ENCODE results near the gene FTO. TPM values are rescaled to one million over a fixed set of nuclear protein-coding genes. Genes with fewer than 3 reads are reported as not detected.

FTO gene
- total and polyA plus RNA-seq, 2 of the 13 experiments (the other 11 are each of a cell fraction or from before 2014, with no cell fraction given), result 41.6 to 55.8 TPM

DNA sequence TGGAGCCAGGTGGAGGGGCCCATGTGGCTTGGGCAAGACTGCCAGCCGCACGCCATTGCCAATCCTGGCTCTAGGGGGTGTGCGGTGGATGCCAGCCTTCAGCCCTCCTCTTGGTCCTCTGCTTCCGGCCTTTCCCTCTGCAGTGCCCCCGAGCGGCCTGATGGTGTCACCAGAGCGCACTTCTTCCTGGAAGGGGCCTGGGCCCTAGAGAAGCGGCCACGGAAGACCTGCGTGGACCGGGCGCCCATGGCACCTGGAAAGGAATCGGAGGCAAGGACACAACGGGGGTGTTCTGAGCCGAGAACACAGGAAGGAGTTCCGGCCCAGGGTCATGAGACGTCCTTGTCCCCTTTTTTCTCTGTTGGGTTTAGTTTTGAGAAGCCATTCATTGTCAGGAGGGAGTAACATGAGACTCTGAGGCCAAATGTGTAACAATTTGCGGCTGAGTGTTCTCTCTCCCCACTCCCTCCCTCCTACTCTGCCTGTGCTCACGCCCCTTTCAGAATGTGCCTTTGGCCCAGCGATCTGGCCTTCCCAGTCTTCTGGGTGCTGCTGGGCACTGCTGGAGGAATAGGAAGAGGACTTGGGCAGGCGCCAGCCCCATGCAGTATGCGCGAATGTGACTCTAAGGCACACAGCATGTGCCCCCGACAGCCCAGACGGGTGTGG is 489.8 kb downstream of the FTO start:
- ATAC-seq, result peak; percentile 95
- H3K9ac ChIP-seq (ENCODE audit: insufficient read depth, low read depth, low read length), result no peak overlapping the region
- no TSS peak for BruUV-seq (replicated peaks)
- TF ChIP-seq TBX2 (CRISPR knock-in tag; IDR thresholded peaks at IDR 0.05; ENCODE audit: borderline replicate concordance) (0 out of 2 replicates have a peak, but pooled peaks have one; percentile 36), CEBPZ (IDR thresholded peaks at IDR 0.05; ENCODE audit: low read length) (no peak), ATF7-NPFF (CRISPR knock-in tag; IDR thresholded peaks at IDR 0.05; ENCODE audit: low read depth) (no peak), ZNF441 (CRISPR knock-in tag; IDR thresholded peaks at IDR 0.05; ENCODE audit: borderline replicate concordance) (no peak), TAF15 (IDR thresholded peaks at IDR 0.05; ENCODE audit: low read depth, low read length, poor library complexity, severe bottlenecking) (no peak), MXI1 (IDR thresholded peaks at IDR 0.05; ENCODE audit: borderline replicate concordance, low read depth, low read length) (no peak), ARID3A (IDR thresholded peaks at IDR 0.05; ENCODE audit: low read depth, low read length) (no peak), ZNF776 (CRISPR knock-in tag; IDR thresholded peaks at IDR 0.05) (no peak), MAFK (conservative IDR thresholded peaks at IDR 0.05 in 1 of 2, IDR thresholded peaks at IDR 0.05 in 1 of 2; ENCODE audit: low read length in 2 of 2) (no peak), ZBTB38 (CRISPR knock-in tag; IDR thresholded peaks at IDR 0.05) (peak; percentile 92), NPAS2 (CRISPR knock-in tag; IDR thresholded peaks at IDR 0.05; ENCODE audit: borderline replicate concordance) (no peak), SAP130 (CRISPR knock-in tag; IDR thresholded peaks at IDR 0.05; ENCODE audit: low read depth) (peak; percentile 16; the same call in 1 of the 2 replicates), HES4 (CRISPR knock-in tag; IDR thresholded peaks at IDR 0.05; ENCODE audit: borderline replicate concordance) (no peak), HOXA3 (CRISPR knock-in tag; IDR thresholded peaks at IDR 0.05) (peak; percentile 13; the same call in 1 of the 2 replicates), ZNF788 (CRISPR knock-in tag; IDR thresholded peaks at IDR 0.05; ENCODE audit: borderline replicate concordance) (no peak), TCF7L2 (IDR thresholded peaks at IDR 0.05; ENCODE audit: low read depth, low read length) (no peak), ZNF143 (CRISPR knock-in tag; IDR thresholded peaks at IDR 0.05) (no peak), SP4 (CRISPR knock-in tag; IDR thresholded peaks at IDR 0.05) (0 out of 2 replicates have a peak, but pooled peaks have one; percentile 23), EHMT2 (IDR thresholded peaks at IDR 0.05; ENCODE audit: borderline replicate concordance, low read depth, low read length) (no peak), JUNB (CRISPR knock-in tag; IDR thresholded peaks at IDR 0.05; ENCODE audit: borderline replicate concordance) (no peak)

More for the DNA sequence above, 489.8 kb downstream of the FTO start:
- DNase-seq (ENCODE audit: low spot score) (peak; percentile 58), FAIRE-seq (no peak)
- WGBS (ENCODE audit: low lambda C conversion rate), result 65% methylated on average over 20 of the region's 25 CpGs
- Histone ChIP-seq H3K4me2 (ENCODE audit: low read depth, low read length) (peak overlapping the region; percentile 23; the same call in 1 of the 2 replicates), H3K36me3 (replicated peaks in 1 of 2; ENCODE audit: control insufficient read depth in 1 of 2, insufficient read depth in 2 of 2, low read length in 2 of 2) (no peaks in the 10 kb centered on the region), H3K9me3 (ENCODE audit: low read length) (0 out of 2 replicates have a peak, but pooled peaks cover 5% of the 10 kb centered on the region), H3K27ac (ENCODE audit: extremely low read length, insufficient read depth, low read length) (no peak overlapping the region), H4K20me1 (ENCODE audit: insufficient read depth, low read length) (no peaks in the 10 kb centered on the region), H3K27me3 (ENCODE audit: control insufficient read depth in 1 of 2, insufficient read depth in 2 of 2, low read length in 2 of 2) (no peaks in the 10 kb centered on the region), H3K4me1 (ENCODE audit: insufficient read depth, low read length) (peaks cover 28% of the 10 kb centered on the region), H3K79me2 (ENCODE audit: insufficient read depth, low read length) (no peaks in the 10 kb centered on the region), H3K4me3 (replicated peaks in 1 of 3; ENCODE audit: insufficient read depth in 1 of 3, low read depth in 2 of 3, low read length in 3 of 3) (no peak overlapping the region), H2AFZ (ENCODE audit: low read length) (no peak overlapping the region)
- in situ Hi-C loops (cut with HindIII; ENCODE audit: extremely low pct_ligation_motif_present, low pct_unique_long_range_greater_than_20kb), result loop anchor here (25.0 kb wide), 1 partner anchor 431 kb away; no protein-coding TSS in a partner anchor
- ChIA-PET POLR2A (interaction anchor here (1.3 kb wide), 1 partner anchor 13 kb away, joined by 5 read pairs; no protein-coding TSS in a partner anchor), CTCF (ENCODE audit: low intra/inter-chr PET ratio, low total read pairs) (interaction anchor here (1.5 kb wide), 1 partner anchor 17 kb away, joined by 5 read pairs; no protein-coding TSS in a partner anchor)
- intact Hi-C loops (cut with micrococcal nuclease; ENCODE audit: unreplicated experiment), result loop anchor here (5.0 kb wide), 1 partner anchor 246 kb away; no protein-coding TSS in a partner anchor
